HG02852 (cell line): ENCODE data around the gene TBC1D5.
"Not testable (repeated sequence)": the region's sequence is repeated elsewhere in the genome, so short reads cannot be mapped to it uniquely, and the experiment has no call there.

Source experiments
- ATAC-seq: cut with Tn5 transposase; IDR thresholded peaks from one replicate; pipeline ENCODE4 v1.9.1; 2021; ENCODE audit warnings: mild to moderate bottlenecking, moderate library complexity; ENCODE audit not compliant: unreplicated experiment

The TBC1D5 gene

DNA sequence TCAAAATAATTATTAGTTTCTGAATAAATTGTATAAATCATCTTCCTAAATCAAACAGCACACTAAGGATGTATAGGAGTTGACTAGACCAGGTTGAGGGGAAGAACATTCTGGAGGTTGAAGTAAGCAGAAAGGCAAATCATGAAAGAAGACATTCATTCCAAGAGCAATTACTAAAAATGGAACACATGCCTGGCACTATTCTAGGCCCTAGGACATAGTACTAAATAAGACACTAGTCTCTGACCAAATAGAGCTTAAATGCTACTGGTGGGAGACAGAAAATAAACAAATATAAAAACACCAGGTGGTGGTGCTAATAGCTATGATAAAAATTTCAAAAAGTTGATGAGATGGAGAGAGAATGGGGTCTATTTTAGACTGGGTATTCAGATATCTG lies 190.1 kb downstream of the TBC1D5 start:
- no peak for ATAC-seq

DNA sequence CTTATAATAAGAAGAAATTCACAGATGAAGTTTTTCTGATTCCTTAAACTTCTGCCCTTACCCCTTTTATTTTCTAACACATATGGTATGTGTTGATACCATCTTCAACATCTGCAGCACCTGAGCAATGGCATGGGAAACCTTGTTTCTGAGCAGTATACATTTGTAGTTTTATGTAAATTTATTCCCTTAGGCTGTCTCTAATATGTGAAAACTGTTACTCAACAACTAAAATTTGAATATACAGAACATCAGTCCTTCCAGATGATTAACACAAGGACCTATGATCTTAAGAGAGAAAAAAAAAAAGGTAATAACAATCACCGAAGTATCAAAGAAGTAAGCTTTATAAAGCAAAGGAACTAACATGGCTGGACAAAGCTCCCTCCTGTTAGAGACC lies 190.5 kb downstream of the TBC1D5 start:
- ATAC-seq: no peak

DNA sequence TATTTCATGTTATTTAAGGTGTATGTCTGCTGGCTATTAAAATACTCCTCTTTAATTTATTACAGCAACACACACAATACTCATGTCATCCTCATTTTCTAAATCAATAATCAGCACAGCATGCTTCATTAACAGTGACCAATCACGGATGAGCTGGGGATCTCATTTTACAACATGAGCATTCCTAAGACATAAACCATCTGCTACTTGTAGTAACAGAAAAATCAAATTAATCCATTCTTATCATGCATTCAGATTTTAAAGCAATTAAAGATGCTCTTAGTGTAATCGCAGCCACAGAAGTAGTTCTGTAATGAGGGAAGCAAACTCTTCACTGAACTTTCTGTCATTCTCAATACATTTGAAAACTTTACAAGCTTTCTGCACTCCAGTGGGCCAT lies 191.1 kb downstream of the TBC1D5 start:
- ATAC-seq: no peak

- ATAC-seq: no peak
Observed at GRCh38 chr3:17550624-17551023, 191.8 kb downstream of the TBC1D5 start.

DNA sequence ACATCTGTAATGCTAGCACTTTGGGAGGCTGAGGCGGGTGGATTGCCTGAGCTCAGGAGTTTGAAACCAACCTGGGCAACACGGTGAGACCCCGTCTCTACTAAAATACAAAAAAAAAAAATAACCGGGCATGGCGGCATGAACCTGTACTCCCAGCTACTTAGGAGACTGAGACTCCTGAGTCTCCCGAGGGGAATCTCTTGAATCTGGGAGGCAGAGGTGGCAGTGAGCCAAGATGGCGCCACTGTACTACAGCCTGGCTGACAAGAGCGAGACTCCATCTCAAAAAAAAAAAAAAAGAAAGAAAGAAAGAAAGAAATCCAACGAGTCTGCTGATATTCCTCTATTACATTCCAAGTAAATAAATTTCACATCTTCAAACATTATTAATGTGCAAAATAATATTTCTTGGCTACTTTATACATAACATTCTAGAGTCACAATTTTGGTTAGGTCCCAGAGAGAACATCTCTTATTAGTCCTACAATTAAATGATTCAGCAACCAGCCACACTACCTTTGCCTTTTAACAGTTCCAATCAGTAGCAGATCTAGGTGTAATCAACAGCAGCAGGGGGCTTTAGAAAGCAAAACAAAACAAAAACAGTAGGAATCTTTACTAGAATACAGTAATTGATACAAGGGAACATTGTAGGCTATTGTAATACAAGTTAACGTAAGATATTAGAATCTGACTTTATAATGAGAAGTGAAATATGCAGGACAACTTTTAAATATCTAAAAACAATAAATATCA lies 195.8 kb downstream of the TBC1D5 start:
- ATAC-seq: no peak

- ATAC-seq: no peak
Observed at GRCh38 chr3:17544632-17545031, 197.8 kb downstream of the TBC1D5 start.

GRCh38 chr3:17542591-17542990 lies 199.8 kb downstream of the TBC1D5 start:
- no peak for ATAC-seq

DNA sequence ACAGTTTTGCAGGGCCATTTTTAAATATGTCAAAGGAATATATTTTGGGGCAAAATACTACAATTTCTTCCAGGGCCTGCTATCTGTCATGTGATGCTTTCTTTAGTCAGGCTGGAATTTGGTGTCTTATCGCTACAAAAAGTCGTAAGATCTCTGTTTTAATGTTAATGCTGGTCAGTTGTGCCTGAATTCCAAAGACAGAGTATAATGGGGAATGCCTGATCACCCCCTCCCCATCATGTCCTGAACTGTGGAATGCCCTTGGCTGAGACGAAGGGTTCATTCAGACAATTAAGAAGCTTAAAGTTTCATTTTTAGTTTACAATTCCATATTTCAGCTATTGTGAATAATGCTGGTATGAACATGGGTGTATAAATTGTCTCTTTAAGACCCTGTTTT lies 203.0 kb downstream of the TBC1D5 start:
- no peak for ATAC-seq

DNA sequence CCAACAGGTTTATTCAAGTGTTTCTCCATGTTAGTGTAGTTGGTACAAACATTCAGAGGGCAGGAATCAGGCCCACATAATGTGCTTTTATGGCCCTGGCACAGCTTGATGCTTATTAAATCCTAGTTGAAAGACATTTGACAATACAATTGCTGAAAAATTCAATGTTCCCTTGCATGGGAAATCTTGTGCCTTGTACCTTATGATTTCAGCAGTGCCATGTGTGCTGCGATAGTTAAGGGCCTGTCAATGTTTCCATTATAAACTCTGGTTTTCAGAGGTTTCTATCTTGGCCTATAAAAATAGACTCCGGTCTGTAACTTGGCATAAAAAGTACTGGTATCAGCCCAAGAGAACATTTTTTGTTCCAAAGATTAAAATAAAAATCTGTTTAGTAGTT lies 207.2 kb downstream of the TBC1D5 start:
- ATAC-seq: no peak

DNA sequence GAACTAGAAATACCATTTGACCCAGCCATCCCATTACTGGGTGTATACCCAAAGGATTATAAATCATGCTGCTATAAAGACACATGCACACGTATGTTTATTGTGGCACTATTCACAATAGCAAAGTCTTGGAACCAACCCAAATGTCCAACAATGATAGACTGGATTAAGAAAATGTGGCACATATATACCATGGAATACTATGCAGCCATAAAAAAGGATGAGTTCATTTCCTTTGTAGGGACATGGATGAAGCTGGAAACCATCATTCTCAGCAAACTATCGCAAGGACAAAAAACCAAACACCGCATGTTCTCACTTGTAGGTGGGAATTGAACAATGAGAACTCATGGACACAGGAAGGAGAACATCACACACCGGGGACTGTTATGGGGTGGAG lies 210.0 kb downstream of the TBC1D5 start:
- ATAC-seq: not testable (repeated sequence)

DNA sequence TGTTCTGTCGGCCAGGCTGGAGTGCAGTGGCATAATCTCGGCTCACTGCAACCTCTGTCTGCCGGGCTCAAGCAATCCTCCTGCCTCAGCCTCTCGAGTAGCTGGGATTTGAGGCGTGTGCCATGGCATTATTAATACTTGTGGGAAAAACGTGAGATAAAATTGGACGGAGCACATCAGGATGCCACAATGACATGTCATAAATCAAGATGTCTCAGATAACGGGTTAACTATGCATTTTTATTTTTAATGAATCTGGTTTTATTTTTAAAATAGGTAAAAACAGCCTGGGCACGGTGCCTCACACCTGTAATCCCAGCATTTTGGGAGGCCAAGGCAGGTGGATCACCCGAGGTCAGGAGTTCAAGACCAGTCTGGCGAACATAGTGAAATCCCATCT lies 212.8 kb downstream of the TBC1D5 start:
- no peak for ATAC-seq

GRCh38 chr3:17518189-17519059 lies 224.0 kb downstream of the TBC1D5 start:
- no peak for ATAC-seq

DNA sequence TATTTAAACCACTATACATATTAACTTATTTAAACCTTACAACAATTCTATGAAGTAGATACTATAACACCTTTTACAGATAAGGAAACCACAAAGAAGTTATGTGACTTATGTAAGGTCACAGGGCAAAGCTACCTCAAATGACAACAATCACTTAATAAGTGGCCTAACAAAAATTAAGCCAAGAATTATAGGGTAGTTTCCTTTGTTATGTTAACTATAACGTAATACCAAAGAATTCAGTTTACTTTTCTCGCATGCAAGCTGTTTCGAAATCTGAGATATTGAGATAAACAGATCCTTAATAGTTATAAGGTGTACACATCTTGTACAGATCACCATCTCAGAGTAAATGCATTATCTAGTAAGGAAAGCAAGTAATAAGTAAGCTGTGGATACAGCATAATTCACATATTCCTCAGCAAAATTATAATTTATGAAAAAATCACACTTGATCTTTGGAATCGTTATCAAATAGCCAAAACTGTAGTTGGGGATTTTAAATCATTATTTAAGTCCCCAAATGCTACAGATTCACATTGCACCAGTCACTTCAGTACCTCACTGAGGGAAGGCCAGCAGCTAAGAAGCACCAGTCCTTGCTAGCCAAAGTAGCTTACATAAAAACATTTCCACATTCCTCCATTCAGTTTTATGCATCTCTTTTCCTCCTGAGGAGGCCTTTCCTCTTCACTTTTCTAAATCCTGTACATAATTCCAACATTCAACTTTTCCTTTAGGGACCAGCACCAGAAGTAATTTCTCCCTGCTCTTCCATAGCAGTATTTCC lies 226.8 kb downstream of the TBC1D5 start:
- ATAC-seq: no peak

DNA sequence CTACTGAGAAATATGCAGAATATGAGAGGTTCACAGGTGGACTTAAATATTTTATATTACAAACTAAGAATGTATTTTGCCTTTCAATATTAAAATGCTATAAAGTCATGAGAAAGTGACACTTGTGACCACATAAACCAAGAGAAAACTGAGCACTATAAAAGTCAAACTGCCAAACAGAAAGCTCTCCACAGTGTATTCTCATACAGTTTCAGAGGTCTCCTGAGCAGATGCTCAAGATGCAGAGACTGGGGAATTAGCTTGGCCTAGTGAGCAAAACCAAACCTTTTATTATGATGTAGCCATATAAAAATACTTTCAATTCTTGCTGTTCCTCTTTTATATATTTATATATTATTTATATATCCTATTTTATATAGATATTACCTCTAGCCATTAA lies 227.8 kb downstream of the TBC1D5 start:
- no peak for ATAC-seq

- ATAC-seq: no peak
Observed at GRCh38 chr3:17510265-17510664, 232.2 kb downstream of the TBC1D5 start.

GRCh38 chr3:17508180-17508752 lies 234.2 kb downstream of the TBC1D5 start:
- ATAC-seq: no peak

GRCh38 chr3:17507480-17507879 lies 235.0 kb downstream of the TBC1D5 start:
- no peak for ATAC-seq

- ATAC-seq: no peak
Observed at GRCh38 chr3:17505856-17506255, 236.6 kb downstream of the TBC1D5 start.

- no peak for ATAC-seq
Observed at GRCh38 chr3:17501745-17502144, 240.7 kb downstream of the TBC1D5 start.

- no peak for ATAC-seq
Observed at GRCh38 chr3:17500618-17501017, 241.8 kb downstream of the TBC1D5 start.
